NCI-H345 treated with DMSO at 0.1 percent for 48 hours (cell line): ENCODE measurements around the gene CACNA1C.
"Not testable (repeated sequence)": the region's sequence is repeated elsewhere in the genome, so short reads cannot be mapped to it uniquely, and the experiment has no call there.

ENCODE experiments used
- DNase-seq: peaks from one replicate; lab custom pipeline; 2025; ENCODE audit not compliant: unreplicated experiment; lab: John Stamatoyannopoulos, UW

CACNA1C gene

GRCh38 chr12:2110127-2110526, 57.3 kb downstream of the CACNA1C start:
- DNase-seq, result no peak

DNA sequence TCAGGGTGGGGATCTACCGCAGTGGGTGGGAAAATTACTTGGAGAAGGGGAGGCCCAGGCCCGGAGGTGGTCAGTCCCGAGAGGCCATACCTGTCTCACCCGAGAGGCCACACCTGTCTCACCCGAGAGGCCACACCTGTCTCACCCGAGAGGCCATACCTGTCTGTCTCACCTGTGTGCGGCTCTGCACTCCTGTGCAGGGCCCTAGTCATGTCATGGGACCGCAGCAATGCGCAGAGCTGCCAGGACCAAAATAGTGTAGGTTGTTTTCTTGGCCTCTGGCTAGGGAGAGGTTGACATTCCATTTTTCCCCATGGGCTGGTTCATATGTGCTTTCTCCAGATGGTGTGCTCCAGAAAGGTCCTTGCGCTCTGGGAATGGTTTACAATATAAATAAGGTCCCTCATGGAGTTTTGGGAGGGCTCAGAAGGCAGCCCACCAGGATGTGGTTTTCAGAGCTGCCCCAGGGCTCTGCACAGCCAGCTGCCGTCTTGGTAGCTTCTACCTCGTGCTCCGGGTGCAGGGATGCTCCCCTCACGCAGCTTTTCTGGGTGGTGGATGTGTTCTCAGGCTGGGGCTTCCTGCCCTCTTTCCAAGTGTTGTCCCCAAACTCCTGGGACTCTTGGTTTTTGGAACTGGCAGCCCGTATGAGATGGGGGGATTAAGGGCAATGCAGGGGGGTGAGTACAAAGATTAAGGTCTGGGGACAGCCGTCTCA, 58.2 kb downstream of the CACNA1C start:
- DNase-seq, result no peak

- DNase-seq, result no peak
Measured at GRCh38 chr12:2111826-2112225, 59.0 kb downstream of the CACNA1C start.

- no peak for DNase-seq
Measured at GRCh38 chr12:2112401-2112800, 59.6 kb downstream of the CACNA1C start.

GRCh38 chr12:2113119-2113912, 60.5 kb downstream of the CACNA1C start:
- no peak for DNase-seq

- DNase-seq, result no peak
Measured at GRCh38 chr12:2114071-2114470, 61.3 kb downstream of the CACNA1C start.

DNA sequence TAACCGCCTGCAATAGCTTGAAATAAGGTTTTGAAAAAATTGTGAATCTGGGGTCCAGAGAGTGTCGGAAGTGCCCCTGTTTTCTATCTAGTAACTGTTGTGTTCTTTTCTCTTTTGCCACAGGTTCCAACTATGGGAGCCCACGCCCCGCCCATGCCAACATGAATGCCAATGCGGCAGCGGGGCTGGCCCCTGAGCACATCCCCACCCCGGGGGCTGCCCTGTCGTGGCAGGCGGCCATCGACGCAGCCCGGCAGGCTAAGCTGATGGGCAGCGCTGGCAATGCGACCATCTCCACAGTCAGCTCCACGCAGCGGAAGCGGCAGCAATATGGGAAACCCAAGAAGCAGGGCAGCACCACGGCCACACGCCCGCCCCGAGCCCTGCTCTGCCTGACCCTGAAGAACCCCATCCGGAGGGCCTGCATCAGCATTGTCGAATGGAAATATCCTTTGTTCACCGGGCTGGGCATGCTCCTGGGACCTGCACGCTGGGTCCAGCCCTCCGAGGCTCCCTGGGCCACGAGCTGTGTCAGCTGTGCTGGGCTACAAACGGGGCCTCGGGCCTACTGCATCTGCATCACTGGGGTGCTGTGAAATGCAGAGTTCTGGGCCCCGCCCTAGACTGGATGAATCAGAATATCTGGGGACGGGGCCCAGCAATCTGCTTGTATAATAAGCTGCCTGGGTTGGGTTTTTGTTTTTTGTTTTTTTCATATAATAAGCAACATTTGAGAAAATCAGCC, 62.5 kb downstream of the CACNA1C start:
- no peak for DNase-seq

GRCh38 chr12:2117541-2117940, 64.8 kb downstream of the CACNA1C start:
- no peak for DNase-seq

- DNase-seq, result no peak
Measured at GRCh38 chr12:2118061-2118460, 65.3 kb downstream of the CACNA1C start.

- DNase-seq, result no peak
Measured at GRCh38 chr12:2118481-2119255, 65.9 kb downstream of the CACNA1C start.

- no peak for DNase-seq
Measured at GRCh38 chr12:2119266-2119665, 66.5 kb downstream of the CACNA1C start.

DNA sequence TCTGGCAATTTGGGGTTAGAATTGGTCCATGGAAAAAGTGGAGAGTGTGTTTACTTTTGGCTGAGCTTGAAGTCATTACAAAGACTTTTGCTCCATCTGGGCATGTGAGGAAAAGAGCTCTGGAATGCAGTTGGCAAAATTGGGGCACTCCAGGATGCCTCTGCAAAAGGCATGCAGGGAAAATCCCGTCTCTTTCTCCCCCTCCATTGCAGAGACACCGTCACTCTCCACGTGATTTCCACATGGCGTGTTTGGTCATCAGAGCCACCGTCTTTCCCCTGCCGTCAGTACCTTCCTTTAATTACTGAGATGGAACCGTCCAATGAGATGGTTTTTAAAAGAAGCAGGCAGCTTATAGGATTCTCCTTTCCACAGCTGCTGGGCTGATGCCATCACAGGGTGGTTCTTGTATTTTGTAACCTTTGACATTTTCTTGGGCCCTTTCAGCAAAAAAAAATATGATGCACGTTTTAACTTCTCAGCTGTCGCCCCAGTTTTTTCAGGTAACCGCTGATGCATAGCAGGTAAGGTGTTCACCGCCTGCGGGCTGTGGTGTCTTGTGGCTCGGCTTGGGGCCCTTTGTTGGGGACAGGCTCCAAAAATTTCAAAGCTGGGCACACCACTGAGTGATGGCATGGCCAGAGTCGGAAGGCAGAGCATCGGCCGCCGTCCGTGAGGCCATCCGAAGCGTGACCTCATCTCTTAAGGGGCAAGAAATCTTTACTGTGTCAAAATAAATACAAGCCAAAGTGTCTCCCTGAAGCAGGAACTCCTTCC, 68.4 kb downstream of the CACNA1C start:
- DNase-seq, result no peak

DNA sequence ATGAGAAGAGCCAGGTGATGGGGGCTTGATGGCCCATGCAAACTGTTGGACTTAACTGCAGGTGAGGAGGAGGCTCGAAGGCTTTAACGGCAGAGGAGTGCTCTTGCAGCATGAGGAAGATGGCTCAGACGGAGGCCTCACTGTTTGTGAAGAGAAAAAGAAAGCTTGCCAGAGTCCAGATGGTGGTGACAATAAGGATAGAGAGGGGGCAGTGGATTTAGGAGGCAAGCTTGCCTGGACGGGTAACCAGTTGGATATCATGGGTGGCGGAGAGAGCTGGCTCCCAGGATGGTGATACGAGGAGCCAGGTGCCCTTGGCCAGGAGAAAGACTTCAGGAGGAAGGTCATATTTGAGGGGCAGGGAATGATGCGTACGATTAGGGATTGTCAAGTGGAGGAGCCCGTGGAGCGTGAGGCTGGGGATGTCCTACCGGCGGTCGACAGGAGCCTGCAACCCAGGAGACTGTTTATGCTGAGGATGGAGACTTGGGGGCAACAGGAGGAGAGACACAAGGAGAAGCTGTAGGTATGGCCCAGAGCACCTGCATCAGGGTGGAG, 71.8 kb downstream of the CACNA1C start:
- no peak for DNase-seq

DNA sequence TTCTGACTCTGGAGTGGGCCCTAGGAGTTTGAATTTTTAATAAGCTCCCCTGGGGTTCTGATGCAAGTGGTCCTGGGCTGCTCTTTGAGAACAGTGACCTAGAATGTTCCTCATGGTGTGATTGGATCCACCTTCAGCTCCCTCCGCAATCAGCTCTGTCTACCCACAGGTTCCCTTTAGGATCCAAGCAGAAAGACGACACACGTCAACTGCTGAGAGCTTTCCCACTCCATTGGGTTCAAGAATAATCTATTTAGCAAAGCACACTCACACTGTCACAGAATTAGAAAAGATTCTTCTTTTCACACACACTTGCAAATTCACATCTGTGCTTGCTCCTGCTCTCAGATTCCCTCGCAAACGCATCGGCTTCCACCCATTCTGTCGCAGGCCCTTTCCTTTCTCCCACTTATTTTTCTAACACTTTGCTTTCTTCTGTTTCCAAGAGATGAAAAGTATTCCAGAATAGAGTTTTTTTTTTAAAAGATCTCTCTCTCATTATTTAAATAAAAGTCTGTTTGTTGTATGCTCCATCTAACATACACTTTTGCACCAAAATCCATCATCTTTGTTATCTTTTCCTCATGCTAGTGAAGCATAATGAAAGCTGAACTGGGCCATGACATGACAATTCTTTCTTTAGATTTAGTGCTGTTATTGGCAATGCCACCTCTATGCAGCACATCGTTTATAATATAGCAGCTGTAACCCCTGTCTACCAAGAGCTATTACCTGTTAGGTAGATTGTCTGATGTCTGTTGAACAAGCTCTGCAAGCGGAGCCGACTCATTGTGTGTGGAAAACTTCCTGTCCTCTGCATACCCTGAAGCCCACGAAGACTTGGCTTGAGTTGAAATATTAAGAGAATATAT, 73.1 kb downstream of the CACNA1C start:
- no peak for DNase-seq

DNA sequence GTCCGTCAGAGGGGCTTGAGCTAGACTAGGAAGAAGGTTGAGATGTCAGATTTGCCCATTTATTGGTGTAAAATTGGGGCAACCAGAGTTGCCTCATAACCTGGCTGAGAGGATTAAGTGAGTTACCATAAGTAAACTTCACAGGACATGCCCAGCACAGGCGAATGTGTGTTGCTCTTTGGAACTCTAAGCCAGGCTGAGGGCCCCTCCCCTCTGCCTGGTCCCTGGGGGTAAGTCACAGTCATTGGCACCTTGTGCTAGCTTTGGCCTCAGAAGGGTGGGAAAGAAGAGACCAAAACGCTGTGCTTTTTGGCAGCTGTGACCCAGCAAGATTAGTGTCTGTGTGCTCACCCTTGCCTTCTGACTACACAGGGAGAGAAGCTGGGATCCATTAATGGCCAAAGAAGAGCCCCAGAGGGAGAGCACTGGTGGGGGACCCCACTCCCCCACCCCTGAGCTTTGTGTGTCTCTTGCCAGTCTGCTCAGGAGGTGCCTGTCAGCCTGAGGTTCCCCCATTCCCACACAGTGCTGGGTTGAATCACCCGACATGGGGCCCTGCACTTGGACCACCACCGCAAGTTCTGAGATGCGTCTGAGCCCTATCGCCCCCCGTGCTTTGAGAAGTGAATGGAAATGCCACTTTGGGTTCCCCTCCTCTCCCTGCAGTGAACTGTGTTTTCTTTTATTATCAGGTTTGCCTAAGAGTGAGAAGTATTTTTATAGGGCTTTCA, 74.1 kb downstream of the CACNA1C start:
- DNase-seq, result no peak

DNA sequence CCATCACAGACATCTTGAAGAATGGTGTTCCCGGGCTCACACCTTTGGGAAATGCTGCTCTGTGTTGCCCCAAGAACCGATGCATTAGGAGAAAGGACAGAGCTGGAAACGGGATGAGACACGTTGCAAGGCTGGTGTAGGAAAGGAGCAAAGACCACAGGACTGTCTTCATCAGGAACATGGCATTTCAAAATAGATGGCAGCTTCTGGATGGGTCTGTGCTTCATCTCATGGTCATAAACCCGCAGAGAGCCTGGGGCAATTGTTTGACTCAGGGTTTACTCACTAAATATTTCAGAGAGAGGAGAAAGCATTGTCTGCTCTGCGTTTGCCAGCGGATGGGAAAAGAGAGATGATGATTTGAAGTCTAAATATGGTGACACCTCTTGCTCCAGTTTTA, 76.3 kb downstream of the CACNA1C start:
- DNase-seq, result no peak

GRCh38 chr12:2135661-2136418, 83.1 kb downstream of the CACNA1C start:
- DNase-seq, result not testable (repeated sequence)

DNA sequence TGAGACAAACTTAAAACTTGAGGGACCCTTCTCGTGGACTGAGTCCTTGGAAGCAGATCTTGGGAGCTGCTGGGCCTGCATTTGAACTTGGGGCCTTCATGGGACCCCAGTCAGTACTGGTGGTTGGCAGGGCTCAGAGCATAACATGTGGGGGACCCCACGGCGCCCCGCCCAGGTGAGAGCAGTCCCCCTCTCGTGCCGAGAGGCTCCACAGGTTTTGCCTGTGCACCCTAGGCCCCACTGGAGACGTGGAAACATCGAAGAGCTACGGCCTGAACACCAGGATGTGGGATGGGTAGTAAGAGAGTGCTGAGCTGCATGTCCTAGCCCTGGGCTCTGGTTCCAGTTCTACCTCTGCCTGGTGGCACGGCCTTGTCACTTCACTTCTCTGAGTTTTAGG, 84.1 kb downstream of the CACNA1C start:
- no peak for DNase-seq
